NB4 (cell line): ENCODE data around the gene PODNL1.

Experiments
- DNase-seq: peaks from one replicate; pipeline ENCODE4 v3.0.0; 2010; ENCODE audit warnings: low read depth
- H3K4me3 ChIP-seq: one replicate; pipeline ENCODE4 v1.5.1; 2011; ENCODE audit warnings: mild to moderate bottlenecking, low read depth, low read length, moderate library complexity
- CTCF ChIP-seq: IDR thresholded peaks from one replicate; pipeline ENCODE4 v1.5.1; 2012; ENCODE audit warnings: low read depth, low read length
- MYC ChIP-seq: IDR thresholded peaks from 2 replicates; pipeline ENCODE4 v1.6.1; 2011; ENCODE audit warnings: low read depth, low read length
- POLR2A ChIP-seq: IDR thresholded peaks from 2 replicates; pipeline ENCODE4 v1.6.1; 2011; ENCODE audit warnings: mild to moderate bottlenecking; ENCODE audit not compliant: insufficient read length; ENCODE audit errors: extremely low read depth
- TF ChIP-seq, protein P1 (sequence below): IDR thresholded peaks from 2 replicates; pipeline ENCODE4 v1.6.1; 2011; ENCODE audit warnings: low read depth, low read length

PODNL1 gene

GRCh38 chr19:13918726-13919411 lies 19.3 kb downstream of the PODNL1 start:
- DNase-seq: no peak
- TF ChIP-seq MYC (no peak), POLR2A (no peak), CTCF (no peak)
- TF ChIP-seq, protein P1, sequence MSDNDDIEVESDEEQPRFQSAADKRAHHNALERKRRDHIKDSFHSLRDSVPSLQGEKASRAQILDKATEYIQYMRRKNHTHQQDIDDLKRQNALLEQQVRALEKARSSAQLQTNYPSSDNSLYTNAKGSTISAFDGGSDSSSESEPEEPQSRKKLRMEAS: no peak
- H3K4me3 ChIP-seq: no peak overlapping the region

DNA sequence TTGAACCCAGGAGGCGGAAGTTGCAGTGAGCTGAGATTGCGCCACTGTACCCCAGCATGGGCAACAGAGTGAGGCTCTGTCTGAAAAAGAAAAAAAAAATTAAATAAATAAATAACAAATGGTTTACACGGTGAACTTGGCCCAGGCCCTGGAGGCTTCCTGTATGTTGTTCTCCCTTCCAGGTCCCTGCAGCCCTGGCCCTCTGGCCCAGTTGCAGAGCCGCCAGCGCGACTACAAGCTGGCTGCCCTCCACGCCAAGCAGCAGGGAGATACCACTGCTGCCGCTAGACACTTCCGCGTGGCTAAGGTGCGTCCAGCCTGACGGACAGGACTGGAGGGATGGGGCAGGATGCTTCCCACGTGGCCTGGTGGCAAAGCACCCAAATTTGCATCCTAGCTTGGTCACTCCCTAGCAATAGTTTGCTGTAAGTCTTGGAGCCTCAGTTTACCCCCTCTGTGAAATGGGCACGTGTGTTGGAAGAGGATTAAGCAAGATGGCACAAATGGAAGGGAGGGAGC lies 20.3 kb downstream of the PODNL1 start:
- no peak overlapping the region for H3K4me3 ChIP-seq
- no peak for TF ChIP-seq MYC
- TF ChIP-seq, protein P1: no peak
- no peak for DNase-seq

GRCh38 chr19:13914777-13915176 lies 23.4 kb downstream of the PODNL1 start:
- H3K4me3 ChIP-seq: no peak overlapping the region
- TF ChIP-seq, protein P1: no peak
- TF ChIP-seq POLR2A (no peak), MYC (no peak), CTCF (no peak)
- DNase-seq: no peak

DNA sequence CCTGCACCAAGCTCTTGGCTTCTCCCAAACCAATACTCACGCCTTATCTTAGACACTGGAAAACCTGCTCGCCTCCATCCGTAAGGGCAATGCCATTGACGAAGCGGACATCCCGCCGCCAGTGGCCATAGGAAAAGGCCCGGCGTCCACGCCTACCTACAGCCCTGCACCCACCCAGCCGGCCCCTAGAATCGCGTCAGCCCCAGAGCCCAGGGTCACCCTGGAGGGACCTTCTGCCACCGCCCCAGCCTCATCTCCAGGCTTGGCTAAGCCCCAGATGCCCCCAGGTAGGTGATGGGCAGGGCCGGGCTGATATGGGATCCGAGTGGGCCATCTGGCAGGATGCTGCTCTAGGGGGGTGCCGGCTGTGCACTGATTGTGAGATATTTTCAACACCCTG lies 24.9 kb downstream of the PODNL1 start:
- no peak for DNase-seq
- TF ChIP-seq CTCF: no peak
- TF ChIP-seq POLR2A: no peak
- TF ChIP-seq MYC: no peak
- TF ChIP-seq, protein P1: no peak
- no peak overlapping the region for H3K4me3 ChIP-seq

- DNase-seq: no peak
- no peak overlapping the region for H3K4me3 ChIP-seq
- TF ChIP-seq MYC: no peak
- no peak for TF ChIP-seq CTCF
- TF ChIP-seq, protein P1: no peak
- no peak for TF ChIP-seq POLR2A
Observed at GRCh38 chr19:13909430-13909829, 28.8 kb downstream of the PODNL1 start.

DNA sequence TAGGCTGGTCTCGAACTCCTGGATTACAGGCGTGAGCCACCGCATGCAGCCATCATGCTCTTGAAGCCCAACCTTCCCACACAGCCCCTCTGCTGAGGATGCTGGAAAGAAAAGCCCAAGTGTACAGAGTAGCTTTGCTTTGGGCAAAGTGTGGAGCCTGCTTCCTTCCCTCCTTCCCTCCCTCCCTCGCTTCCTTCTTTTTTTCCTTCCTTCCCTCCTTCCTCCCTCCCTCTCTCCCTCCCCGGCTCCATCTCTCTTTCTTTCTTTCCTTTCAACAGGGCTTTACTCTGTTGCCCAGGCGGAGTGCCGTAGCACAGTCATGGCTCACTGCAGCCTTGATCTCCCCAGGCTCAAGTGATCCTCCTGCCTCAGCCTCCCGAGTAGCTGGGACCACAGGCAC lies 29.5 kb downstream of the PODNL1 start:
- H3K4me3 ChIP-seq: no peak overlapping the region
- DNase-seq: no peak
- no peak for TF ChIP-seq POLR2A
- TF ChIP-seq CTCF: no peak
- TF ChIP-seq MYC: no peak
- TF ChIP-seq, protein P1: no peak
